NB4 (cell line): ENCODE data around the gene BTBD1.

Source experiments
- POLR2A ChIP-seq: IDR thresholded peaks from 2 replicates; pipeline ENCODE4 v1.6.1; 2011; ENCODE audit warnings: mild to moderate bottlenecking; ENCODE audit not compliant: insufficient read length; ENCODE audit errors: extremely low read depth
- TF ChIP-seq, protein P1 (sequence below): IDR thresholded peaks from one replicate; pipeline ENCODE4 v1.5.1; 2012; ENCODE audit warnings: low read depth, low read length
- TF ChIP-seq, protein P2 (sequence below): IDR thresholded peaks from 2 replicates; pipeline ENCODE4 v1.6.1; 2011; ENCODE audit warnings: low read depth, low read length

DNA sequence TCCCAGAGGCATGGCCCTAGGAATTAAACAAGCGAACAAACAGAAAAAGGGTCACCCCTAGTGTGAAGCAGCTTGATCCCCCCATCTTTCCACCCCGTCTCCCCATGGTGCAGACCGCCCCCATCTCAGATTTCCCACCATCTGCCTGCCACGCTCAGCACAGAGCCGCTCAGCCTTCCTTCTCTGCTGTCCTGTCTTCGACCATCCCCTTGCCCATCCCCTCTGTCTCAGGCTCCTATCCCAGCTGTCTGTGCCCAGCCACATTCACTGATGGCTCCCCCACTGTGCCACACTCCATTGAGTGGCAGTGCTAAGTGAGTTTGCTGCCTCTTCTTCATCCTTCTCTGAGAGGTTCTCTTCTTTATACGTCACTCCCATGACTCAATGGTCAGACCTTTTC, 11.7 kb upstream of the BTBD1 start:
- TF ChIP-seq, protein P1, sequence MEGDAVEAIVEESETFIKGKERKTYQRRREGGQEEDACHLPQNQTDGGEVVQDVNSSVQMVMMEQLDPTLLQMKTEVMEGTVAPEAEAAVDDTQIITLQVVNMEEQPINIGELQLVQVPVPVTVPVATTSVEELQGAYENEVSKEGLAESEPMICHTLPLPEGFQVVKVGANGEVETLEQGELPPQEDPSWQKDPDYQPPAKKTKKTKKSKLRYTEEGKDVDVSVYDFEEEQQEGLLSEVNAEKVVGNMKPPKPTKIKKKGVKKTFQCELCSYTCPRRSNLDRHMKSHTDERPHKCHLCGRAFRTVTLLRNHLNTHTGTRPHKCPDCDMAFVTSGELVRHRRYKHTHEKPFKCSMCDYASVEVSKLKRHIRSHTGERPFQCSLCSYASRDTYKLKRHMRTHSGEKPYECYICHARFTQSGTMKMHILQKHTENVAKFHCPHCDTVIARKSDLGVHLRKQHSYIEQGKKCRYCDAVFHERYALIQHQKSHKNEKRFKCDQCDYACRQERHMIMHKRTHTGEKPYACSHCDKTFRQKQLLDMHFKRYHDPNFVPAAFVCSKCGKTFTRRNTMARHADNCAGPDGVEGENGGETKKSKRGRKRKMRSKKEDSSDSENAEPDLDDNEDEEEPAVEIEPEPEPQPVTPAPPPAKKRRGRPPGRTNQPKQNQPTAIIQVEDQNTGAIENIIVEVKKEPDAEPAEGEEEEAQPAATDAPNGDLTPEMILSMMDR: no peak
- no peak for TF ChIP-seq POLR2A
- TF ChIP-seq, protein P2, sequence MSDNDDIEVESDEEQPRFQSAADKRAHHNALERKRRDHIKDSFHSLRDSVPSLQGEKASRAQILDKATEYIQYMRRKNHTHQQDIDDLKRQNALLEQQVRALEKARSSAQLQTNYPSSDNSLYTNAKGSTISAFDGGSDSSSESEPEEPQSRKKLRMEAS: no peak
